Fibroblast of the aortic adventitia (primary cell): Measurements from ENCODE around the gene ELMO1. TPM values are rescaled to one million over a fixed set of nuclear protein-coding genes. Genes with fewer than 3 reads are reported as not detected.

Experiments
- DNase-seq: peaks from one replicate; pipeline ENCODE4 v3.0.0-alpha.2; 2010; ENCODE audit warnings: low read depth
- H3K4me3 ChIP-seq: 2 replicates; pipeline ENCODE4 v1.5.1; 2011; ENCODE audit warnings: low read depth, mild to moderate bottlenecking, control low read depth, low read length, moderate library complexity
- CTCF ChIP-seq: IDR thresholded peaks from 2 replicates; pipeline ENCODE4 v1.5.1; 2011; ENCODE audit warnings: mild to moderate bottlenecking, low read length, control low read depth, inconsistent platforms; ENCODE audit not compliant: insufficient read depth
- total RNA-seq: library from RNA; depleted of rRNA; stranded (reverse); fragments of >200 nt; gene quantifications from 2 replicates; pipeline ENCODE4 v1.2.3, GENCODE V29; 2012; ENCODE audit warnings: low replicate concordance

The ELMO1 gene
- total RNA-seq, 1 donor, result 1.3 TPM

- DNase-seq, result no peak
- TF ChIP-seq CTCF, result no peak
Observed at GRCh38 chr7:36972140-36972518, 476.5 kb downstream of the ELMO1 start.

DNA sequence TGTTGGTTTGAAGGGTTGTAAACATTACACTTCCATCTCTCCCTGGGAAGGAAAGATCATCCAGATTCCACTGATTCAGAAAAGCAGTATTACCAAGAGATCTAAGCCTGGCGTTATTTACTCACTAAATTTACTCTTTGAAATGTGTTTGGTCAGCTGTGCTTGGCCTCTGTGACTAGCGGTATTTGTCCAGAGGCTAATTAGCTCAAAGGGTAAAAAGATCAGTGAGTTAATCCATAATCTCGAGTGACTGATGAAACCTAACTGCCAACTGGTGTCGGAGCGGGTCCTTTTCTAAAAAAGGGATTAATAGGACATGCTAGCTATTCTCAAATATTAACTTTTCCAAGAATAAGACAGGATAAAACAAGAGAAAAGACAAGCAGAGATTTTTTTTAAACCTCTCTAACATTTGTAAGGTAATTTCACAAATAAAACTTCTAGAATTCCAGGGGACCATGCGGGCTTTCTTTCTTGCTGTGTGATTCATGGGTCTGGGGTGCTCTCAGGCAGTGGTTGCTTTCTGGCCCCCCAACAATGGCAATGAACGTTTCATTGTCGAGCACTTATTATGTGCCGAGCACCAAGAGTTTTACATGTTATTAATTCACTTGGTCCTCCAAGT lies 477.0 kb downstream of the ELMO1 start:
- DNase-seq, result no peak
- TF ChIP-seq CTCF, result no peak
- H3K4me3 ChIP-seq, result no peak overlapping the region

More at GRCh38 chr7:36972140-36972518, 476.5 kb downstream of the ELMO1 start:
- no peak overlapping the region for H3K4me3 ChIP-seq

- TF ChIP-seq CTCF, result no peak
- H3K4me3 ChIP-seq, result no peak overlapping the region
- DNase-seq, result no peak
Observed at GRCh38 chr7:36970551-36971514, 477.8 kb downstream of the ELMO1 start.

DNA sequence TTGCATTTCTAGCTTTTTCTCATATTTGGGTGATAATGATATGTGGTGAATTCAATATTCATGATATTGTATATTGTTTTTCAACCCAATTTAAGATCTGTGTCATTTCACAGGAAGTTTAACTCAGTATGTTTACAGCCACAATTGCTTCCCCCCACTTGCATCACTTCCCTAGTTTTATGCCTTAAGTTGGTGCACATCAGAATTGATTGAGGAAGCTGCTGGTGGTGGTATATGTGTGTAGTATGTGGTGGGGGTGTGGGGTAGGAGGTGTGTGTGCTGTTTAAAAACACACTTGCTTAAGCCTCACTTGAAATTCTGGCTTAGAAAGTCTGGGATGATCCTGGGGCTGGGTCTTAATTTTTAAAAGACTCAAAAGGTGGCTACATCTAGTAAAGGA lies 479.3 kb downstream of the ELMO1 start:
- H3K4me3 ChIP-seq, result no peak overlapping the region
- no peak for TF ChIP-seq CTCF
- no peak for DNase-seq

DNA sequence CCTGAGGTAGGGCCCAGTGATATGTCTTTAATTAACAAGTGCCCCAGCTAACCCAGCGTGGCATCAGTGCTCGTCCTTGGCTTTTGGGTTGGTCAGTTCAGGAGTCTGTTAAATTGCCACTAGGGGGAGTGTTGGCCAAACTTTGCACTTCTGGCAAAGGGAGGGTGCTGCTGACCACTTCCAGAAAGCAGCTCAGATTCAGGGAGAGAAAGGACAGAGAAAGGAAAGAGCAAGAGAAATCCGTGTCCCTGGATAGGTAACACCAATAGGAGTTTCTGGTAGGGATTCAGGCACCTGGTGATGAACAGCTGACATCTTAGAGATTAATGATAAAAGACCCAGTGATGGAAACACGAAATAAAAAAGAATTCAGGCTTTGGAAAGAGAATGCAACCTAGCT lies 481.3 kb downstream of the ELMO1 start:
- H3K4me3 ChIP-seq, result no peak overlapping the region
- DNase-seq, result peak; percentile 80
- peak; percentile 85 for TF ChIP-seq CTCF

GRCh38 chr7:36966636-36967035 lies 482.0 kb downstream of the ELMO1 start:
- TF ChIP-seq CTCF, result no peak
- no peak overlapping the region for H3K4me3 ChIP-seq
- no peak for DNase-seq
